ENCODE data around the gene USP9Y. TPM values are rescaled to one million over a fixed set of nuclear protein-coding genes. Genes with fewer than 3 reads are reported as not detected.

The USP9Y gene
- total and polyA plus RNA-seq, 2 donors (not counting 3 experiments of a cell fraction or from before 2014, with no cell fraction given) = 13.6 to 17.4 TPM

- FAIRE-seq = no peak
- no peaks in the 10 kb centered on the region for H3K9me1 ChIP-seq (replicated peaks; ENCODE audit: control insufficient read depth, extremely low read depth, insufficient read depth, low read length)
- H3K79me2 ChIP-seq (ENCODE audit: control insufficient read depth, insufficient read depth, low read length) = no peaks in the 10 kb centered on the region
- ChIA-PET CTCF (no interaction called here), POLR2A (no interaction called here)
- H3K4me2 ChIP-seq (ENCODE audit: insufficient read depth, low read length) = no peak overlapping the region
- H3K9ac ChIP-seq (replicated peaks; ENCODE audit: extremely low read depth, insufficient read depth, low read length) = no peak overlapping the region
- H3K4me1 ChIP-seq (ENCODE audit: control insufficient read depth, extremely low read depth, insufficient read depth, low read length) = no peaks in the 10 kb centered on the region
- no peaks in the 10 kb centered on the region for H3K36me3 ChIP-seq (ENCODE audit: control insufficient read depth in 2 of 2, extremely low read depth in 1 of 2, insufficient read depth in 2 of 2, low read length in 2 of 2)
- dilution Hi-C loops (cut with MboI; ENCODE audit: extremely low pct_ligation_motif_present, low sequenced_read_pairs) = no loop called here
- H3K27me3 ChIP-seq (ENCODE audit: control insufficient read depth in 2 of 2, insufficient read depth in 2 of 2, low read length in 2 of 2) = no peaks in the 10 kb centered on the region
- H3K4me3 ChIP-seq (replicated peaks in 1 of 3; ENCODE audit: insufficient read depth in 1 of 3, low read depth in 1 of 3, low read length in 3 of 3) = no peak overlapping the region
- intact Hi-C loops (cut with micrococcal nuclease) = no loop called here
- BruUV-seq (replicated peaks) = no TSS peak
- no peaks in the 10 kb centered on the region for H4K20me1 ChIP-seq (replicated peaks; ENCODE audit: control insufficient read depth, extremely low read depth, insufficient read depth, low read length)
- no peak overlapping the region for H2AFZ ChIP-seq (ENCODE audit: low read depth, low read length)
- no peaks in the 10 kb centered on the region for H3K9me3 ChIP-seq (replicated peaks; ENCODE audit: control insufficient read depth, insufficient read depth, low read length)
- no peak for DNase-seq (ENCODE audit: low read depth, low spot score)
- no peak overlapping the region for H3K27ac ChIP-seq (ENCODE audit: insufficient read depth, low read depth, low read length)
- TF ChIP-seq POLR2A (IDR thresholded peaks at IDR 0.05; ENCODE audit: low read depth, low read length) = no peak
Measured at GRCh38 chrY:12741414-12741813, 40.4 kb downstream of the USP9Y start.

DNA sequence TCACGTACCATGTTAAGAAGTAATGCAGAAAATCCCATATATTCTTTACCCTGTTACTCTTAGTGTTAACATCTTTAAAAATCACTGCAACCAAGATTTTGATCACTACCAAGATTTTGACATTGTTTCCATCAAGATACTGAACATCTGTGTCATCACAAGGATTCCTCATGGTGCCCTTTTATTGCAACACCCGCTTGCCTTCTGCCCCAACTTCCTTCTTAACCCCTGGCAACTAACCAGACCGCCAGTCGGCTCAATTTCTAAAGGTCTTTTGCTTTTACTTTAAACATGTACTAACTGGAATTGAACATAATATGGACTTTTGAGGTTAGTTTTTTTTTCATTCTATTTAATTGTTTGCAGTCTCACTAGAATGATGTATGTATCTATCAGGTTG lies 41.7 kb downstream of the USP9Y start:
- ChIA-PET POLR2A (no interaction called here), CTCF (no interaction called here)
- DNase-seq (ENCODE audit: low read depth, low spot score) = no peak
- no peaks in the 10 kb centered on the region for H3K9me3 ChIP-seq (replicated peaks; ENCODE audit: control insufficient read depth, insufficient read depth, low read length)
- H3K36me3 ChIP-seq (ENCODE audit: control insufficient read depth in 2 of 2, extremely low read depth in 1 of 2, insufficient read depth in 2 of 2, low read length in 2 of 2) = no peaks in the 10 kb centered on the region
- dilution Hi-C loops (cut with MboI; ENCODE audit: extremely low pct_ligation_motif_present, low sequenced_read_pairs) = no loop called here
- no peaks in the 10 kb centered on the region for H3K9me1 ChIP-seq (replicated peaks; ENCODE audit: control insufficient read depth, extremely low read depth, insufficient read depth, low read length)
- no peak overlapping the region for H3K9ac ChIP-seq (replicated peaks; ENCODE audit: extremely low read depth, insufficient read depth, low read length)
- no peaks in the 10 kb centered on the region for H3K4me1 ChIP-seq (ENCODE audit: control insufficient read depth, extremely low read depth, insufficient read depth, low read length)
- H3K4me2 ChIP-seq (ENCODE audit: insufficient read depth, low read length) = no peak overlapping the region
- H4K20me1 ChIP-seq (replicated peaks; ENCODE audit: control insufficient read depth, extremely low read depth, insufficient read depth, low read length) = no peaks in the 10 kb centered on the region
- H3K4me3 ChIP-seq (replicated peaks in 1 of 3; ENCODE audit: insufficient read depth in 1 of 3, low read depth in 1 of 3, low read length in 3 of 3) = no peak overlapping the region
- no peak overlapping the region for H2AFZ ChIP-seq (ENCODE audit: low read depth, low read length)
- no peak for FAIRE-seq
- no peak overlapping the region for H3K27ac ChIP-seq (ENCODE audit: insufficient read depth, low read depth, low read length)
- TF ChIP-seq EZH2 (IDR thresholded peaks at IDR 0.05; ENCODE audit: borderline replicate concordance, low read depth, low read length, severe bottlenecking) = no peak
- no peak for TF ChIP-seq JUN (IDR thresholded peaks at IDR 0.05; ENCODE audit: borderline replicate concordance, insufficient read depth, insufficient read length, low read depth)
- TF ChIP-seq GATA2 (IDR thresholded peaks at IDR 0.05; ENCODE audit: insufficient read depth, insufficient read length, low read depth, low read length) = no peak
- no peak for TF ChIP-seq MYC (IDR thresholded peaks at IDR 0.05; ENCODE audit: low read depth, low read length)
- no peak for TF ChIP-seq POLR2AphosphoS5 (IDR thresholded peaks at IDR 0.05; ENCODE audit: insufficient read depth, low read depth, low read length)
- TF ChIP-seq POLR2A (IDR thresholded peaks at IDR 0.05; ENCODE audit: low read depth, low read length) = no peak
- TF ChIP-seq CTCF (IDR thresholded peaks at IDR 0.05; ENCODE audit: extremely low read depth in 1 of 2, insufficient read depth in 1 of 2, low read depth in 1 of 2, low read length in 2 of 2) = no peak
- TF ChIP-seq, protein P1, sequence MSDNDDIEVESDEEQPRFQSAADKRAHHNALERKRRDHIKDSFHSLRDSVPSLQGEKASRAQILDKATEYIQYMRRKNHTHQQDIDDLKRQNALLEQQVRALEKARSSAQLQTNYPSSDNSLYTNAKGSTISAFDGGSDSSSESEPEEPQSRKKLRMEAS (IDR thresholded peaks at IDR 0.05; ENCODE audit: insufficient read depth, insufficient read length) = no peak
- no TSS peak for BruUV-seq (replicated peaks)
- no peaks in the 10 kb centered on the region for H3K27me3 ChIP-seq (ENCODE audit: control insufficient read depth in 2 of 2, insufficient read depth in 2 of 2, low read length in 2 of 2)
- intact Hi-C loops (cut with micrococcal nuclease) = no loop called here
- no peaks in the 10 kb centered on the region for H3K79me2 ChIP-seq (ENCODE audit: control insufficient read depth, insufficient read depth, low read length)
